ENCODE data around the gene SOX1. TPM values are rescaled to one million over a fixed set of nuclear protein-coding genes. Genes with fewer than 3 reads are reported as not detected.

Gene SOX1
- total RNA-seq, 5 donors from 2014 or later (not counting 1 experiment from before 2014, with no cell fraction given) = not detected

- Histone ChIP-seq H3K4me3 (ENCODE audit: control insufficient read depth in 1 of 2, extremely low read depth in 1 of 2, low read length in 1 of 2) (no peak overlapping the region), H3K27ac (ENCODE audit: low read length) (no peak overlapping the region), H3K36me3 (ENCODE audit: control insufficient read depth in 2 of 2, extremely low read depth in 1 of 2, insufficient read depth in 1 of 2, low read length in 1 of 2) (no peaks in the 10 kb centered on the region), H3K9me3 (no peaks in the 10 kb centered on the region), H3K4me1 (ENCODE audit: control insufficient read depth in 1 of 2, extremely low read depth in 1 of 2, insufficient read depth in 2 of 2, low read length in 2 of 2) (no peaks in the 10 kb centered on the region), H3K27me3 (replicated peaks in 1 of 2; ENCODE audit: control insufficient read depth in 2 of 2, extremely low read depth in 1 of 2, insufficient read depth in 2 of 2, low read length in 1 of 2) (peaks cover 3 to 13% of the 10 kb centered on the region in 2 experiments)
- Mint-ChIP-seq H3K9me3 (peaks cover 0 to 3% (median 0%) of the 10 kb centered on the region in 3 donors), H3K4me3 (no peak overlapping the region), H3K27me3 (peaks cover 30 to 47% of the 10 kb centered on the region in 2 donors), H3K27ac (no peak overlapping the region), H3K36me3 (no peaks in the 10 kb centered on the region), H3K4me1 (no peaks in the 10 kb centered on the region)
- CTCF ChIA-PET = no interaction called here
- no peak for ATAC-seq (replicated peaks in 1 of 4)
- no peak for DNase-seq
- WGBS (ENCODE audit: insufficient coverage) = 77% methylated on average over 3 of the region's 4 CpGs
- POLR2A ChIA-PET = no interaction called here
Observed at GRCh38 chr13:112092453-112092852, 25.5 kb downstream of the SOX1 start.

DNA sequence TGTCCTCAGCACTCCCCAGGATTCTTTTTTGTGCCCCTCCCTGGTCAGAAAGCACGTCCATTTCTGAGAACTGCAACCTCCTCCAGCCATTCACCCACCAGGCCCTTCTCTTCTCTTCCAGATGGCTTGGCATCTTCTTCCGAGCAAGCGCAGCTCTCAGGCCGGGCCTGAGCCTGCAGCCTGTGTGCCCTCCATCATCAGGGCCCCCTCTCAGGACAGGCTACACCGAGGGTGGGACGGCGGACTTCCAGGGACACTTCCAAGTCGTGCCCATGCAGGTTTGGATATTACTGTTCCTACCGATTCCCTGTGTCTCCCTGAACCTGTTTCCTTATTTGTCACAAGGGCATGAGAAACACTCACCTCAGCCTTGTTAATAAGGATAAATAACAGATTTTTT lies 28.4 kb downstream of the SOX1 start:
- H3K27ac ChIP-seq (ENCODE audit: low read length) = no peak overlapping the region
- Mint-ChIP-seq H3K27me3 (peaks cover 21 to 45% of the 10 kb centered on the region in 2 donors), H3K4me3 (no peak overlapping the region), H3K27ac (no peak overlapping the region), H3K36me3 (no peaks in the 10 kb centered on the region), H3K4me1 (no peaks in the 10 kb centered on the region), H3K9me3 (peaks cover 0 to 3% (median 0%) of the 10 kb centered on the region in 3 donors)
- DNase-seq (no peak), ATAC-seq (replicated peaks in 1 of 4) (no peak)
- WGBS (ENCODE audit: insufficient coverage) = 52% methylated on average over 7 of the region's 9 CpGs
- ChIA-PET POLR2A (no interaction called here), CTCF (no interaction called here)
- no peaks in the 10 kb centered on the region for H3K9me3 ChIP-seq
- no peaks in the 10 kb centered on the region for H3K4me1 ChIP-seq (ENCODE audit: control insufficient read depth in 1 of 2, extremely low read depth in 1 of 2, insufficient read depth in 2 of 2, low read length in 2 of 2)
- H3K4me3 ChIP-seq (ENCODE audit: control insufficient read depth in 1 of 2, extremely low read depth in 1 of 2, low read length in 1 of 2) = no peak overlapping the region
- no peaks in the 10 kb centered on the region for H3K36me3 ChIP-seq (ENCODE audit: control insufficient read depth in 2 of 2, extremely low read depth in 1 of 2, insufficient read depth in 1 of 2, low read length in 1 of 2)
- H3K27me3 ChIP-seq (replicated peaks in 1 of 2; ENCODE audit: control insufficient read depth in 2 of 2, extremely low read depth in 1 of 2, insufficient read depth in 2 of 2, low read length in 1 of 2) = peaks cover 7 to 17% of the 10 kb centered on the region in 2 experiments

DNA sequence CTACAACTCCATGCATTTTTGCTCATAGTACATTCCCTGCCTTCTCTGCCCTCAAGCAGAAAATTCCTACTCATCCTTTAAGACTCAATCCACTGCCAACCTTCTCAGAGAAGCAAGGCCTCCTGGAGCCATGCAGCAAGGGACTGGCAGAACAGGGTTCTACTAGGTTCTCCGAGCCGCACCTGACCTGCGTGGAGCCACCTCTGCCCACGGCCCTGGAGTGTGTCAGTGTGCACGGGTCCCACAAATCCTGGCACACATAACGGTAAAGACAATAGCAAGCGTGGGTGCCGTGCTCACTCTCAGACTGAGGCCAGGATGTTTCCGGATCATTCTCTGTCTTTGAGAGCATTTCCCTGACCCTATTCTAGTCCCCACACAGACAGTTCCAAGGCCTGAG lies 30.0 kb downstream of the SOX1 start:
- Mint-ChIP-seq H3K36me3 (no peaks in the 10 kb centered on the region), H3K27me3 (peaks cover 35 to 60% of the 10 kb centered on the region in 2 donors)
- WGBS (ENCODE audit: insufficient coverage) = 89% methylated on average over 8 of the region's 9 CpGs

GRCh38 chr13:112097770-112098169 lies 30.8 kb downstream of the SOX1 start:
- Histone ChIP-seq H3K27me3 (replicated peaks in 1 of 2; ENCODE audit: control insufficient read depth in 2 of 2, extremely low read depth in 1 of 2, insufficient read depth in 2 of 2, low read length in 1 of 2) (peaks cover 16 to 21% of the 10 kb centered on the region in 2 experiments), H3K36me3 (ENCODE audit: control insufficient read depth in 2 of 2, extremely low read depth in 1 of 2, insufficient read depth in 1 of 2, low read length in 1 of 2) (no peaks in the 10 kb centered on the region), H3K9me3 (no peaks in the 10 kb centered on the region), H3K27ac (ENCODE audit: low read length) (no peak overlapping the region), H3K4me3 (ENCODE audit: control insufficient read depth in 1 of 2, extremely low read depth in 1 of 2, low read length in 1 of 2) (no peak overlapping the region), H3K4me1 (ENCODE audit: control insufficient read depth in 1 of 2, extremely low read depth in 1 of 2, insufficient read depth in 2 of 2, low read length in 2 of 2) (no peaks in the 10 kb centered on the region)
- ATAC-seq (replicated peaks in 1 of 4) (no peak), DNase-seq (no peak)
- Mint-ChIP-seq H3K4me1 (no peaks in the 10 kb centered on the region), H3K27me3 (peaks cover 43 to 67% of the 10 kb centered on the region in 2 donors), H3K4me3 (no peak overlapping the region), H3K27ac (no peak overlapping the region), H3K9me3 (peaks cover 0 to 3% (median 0%) of the 10 kb centered on the region in 3 donors), H3K36me3 (no peaks in the 10 kb centered on the region)
- POLR2A ChIA-PET = no interaction called here
- 75% methylated on average over 3 of the region's 10 CpGs for whole genome bisulfite sequencing (ENCODE audit: insufficient coverage)
- CTCF ChIA-PET = no interaction called here

More for the DNA sequence above, 30.0 kb downstream of the SOX1 start:
- H3K36me3 ChIP-seq (ENCODE audit: control insufficient read depth in 2 of 2, extremely low read depth in 1 of 2, insufficient read depth in 1 of 2, low read length in 1 of 2) = no peaks in the 10 kb centered on the region
- Mint-ChIP-seq H3K4me1 (no peaks in the 10 kb centered on the region), H3K9me3 (peaks cover 0 to 3% (median 0%) of the 10 kb centered on the region in 3 donors), H3K27ac (no peak overlapping the region), H3K4me3 (no peak overlapping the region)
- H3K4me3 ChIP-seq (ENCODE audit: control insufficient read depth in 1 of 2, extremely low read depth in 1 of 2, low read length in 1 of 2) = no peak overlapping the region
- DNase-seq = no peak
- no peak overlapping the region for H3K27ac ChIP-seq (ENCODE audit: low read length)
- H3K4me1 ChIP-seq (ENCODE audit: control insufficient read depth in 1 of 2, extremely low read depth in 1 of 2, insufficient read depth in 2 of 2, low read length in 2 of 2) = no peaks in the 10 kb centered on the region
- POLR2A ChIA-PET = no interaction called here
- ATAC-seq (replicated peaks in 1 of 4) = no peak
- CTCF ChIA-PET = no interaction called here
- no peaks in the 10 kb centered on the region for H3K9me3 ChIP-seq
- peaks cover 11 to 18% of the 10 kb centered on the region in 2 experiments for H3K27me3 ChIP-seq (replicated peaks in 1 of 2; ENCODE audit: control insufficient read depth in 2 of 2, extremely low read depth in 1 of 2, insufficient read depth in 2 of 2, low read length in 1 of 2)

DNA sequence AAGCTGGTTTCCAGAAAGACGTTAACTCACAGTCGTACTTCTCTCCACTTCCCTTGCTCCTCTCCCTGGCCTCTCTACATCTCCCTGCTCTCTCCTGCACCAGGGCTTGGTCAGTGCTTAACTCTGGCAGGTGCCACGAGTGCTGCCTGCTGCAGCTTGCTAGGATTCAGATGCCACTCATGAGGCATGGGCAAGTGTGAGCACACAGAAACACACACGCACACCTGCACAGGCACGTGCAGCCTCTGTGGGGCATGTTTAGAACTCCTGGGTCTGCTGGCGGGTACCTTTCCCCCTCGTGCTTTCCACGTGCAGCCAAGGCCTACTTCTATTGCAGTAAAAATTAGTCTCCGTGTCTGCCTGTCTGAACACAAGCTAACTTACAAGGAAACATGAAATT lies 31.8 kb downstream of the SOX1 start:
- Histone ChIP-seq H3K27me3 (replicated peaks in 1 of 2; ENCODE audit: control insufficient read depth in 2 of 2, extremely low read depth in 1 of 2, insufficient read depth in 2 of 2, low read length in 1 of 2) (peaks cover 20 to 29% of the 10 kb centered on the region in 2 experiments), H3K36me3 (ENCODE audit: control insufficient read depth in 2 of 2, extremely low read depth in 1 of 2, insufficient read depth in 1 of 2, low read length in 1 of 2) (no peaks in the 10 kb centered on the region), H3K27ac (ENCODE audit: low read length) (no peak overlapping the region), H3K4me1 (ENCODE audit: control insufficient read depth in 1 of 2, extremely low read depth in 1 of 2, insufficient read depth in 2 of 2, low read length in 2 of 2) (no peaks in the 10 kb centered on the region), H3K4me3 (ENCODE audit: control insufficient read depth in 1 of 2, extremely low read depth in 1 of 2, low read length in 1 of 2) (no peak overlapping the region), H3K9me3 (no peaks in the 10 kb centered on the region)
- no peak overlapping the region for H3K4me3 Mint-ChIP-seq
- no peak overlapping the region for H3K27ac Mint-ChIP-seq
- POLR2A ChIA-PET = no interaction called here
- H3K4me1 Mint-ChIP-seq = no peaks in the 10 kb centered on the region
- peaks cover 49 to 65% of the 10 kb centered on the region in 2 donors for H3K27me3 Mint-ChIP-seq
- no peaks in the 10 kb centered on the region for H3K36me3 Mint-ChIP-seq
- WGBS (ENCODE audit: insufficient coverage) = 68% methylated on average over 5 of the region's 9 CpGs
- DNase-seq (no peak), ATAC-seq (replicated peaks in 1 of 4) (no peak)
- CTCF ChIA-PET = no interaction called here
- peaks cover 0 to 2% (median 0%) of the 10 kb centered on the region in 3 donors for H3K9me3 Mint-ChIP-seq

GRCh38 chr13:112101360-112101930 lies 34.5 kb downstream of the SOX1 start:
- DNase-seq (no peak), ATAC-seq (replicated peaks in 1 of 4) (no peak)
- H3K27me3 ChIP-seq (replicated peaks in 1 of 2; ENCODE audit: control insufficient read depth in 2 of 2, extremely low read depth in 1 of 2, insufficient read depth in 2 of 2, low read length in 1 of 2) = peaks cover 24 to 43% of the 10 kb centered on the region in 2 experiments
- no peaks in the 10 kb centered on the region for H3K4me1 ChIP-seq (ENCODE audit: control insufficient read depth in 1 of 2, extremely low read depth in 1 of 2, insufficient read depth in 2 of 2, low read length in 2 of 2)
- CTCF ChIA-PET = no interaction called here
- Mint-ChIP-seq H3K27ac (no peak overlapping the region), H3K9me3 (no peaks in the 10 kb centered on the region), H3K27me3 (peaks cover 50 to 53% of the 10 kb centered on the region in 2 donors), H3K36me3 (no peaks in the 10 kb centered on the region), H3K4me1 (peaks cover 0 to 3% (median 0%) of the 10 kb centered on the region in 3 donors), H3K4me3 (no peak overlapping the region)
- POLR2A ChIA-PET = no interaction called here
- 40% methylated on average over 2 of the region's 11 CpGs for WGBS (ENCODE audit: insufficient coverage)
- H3K27ac ChIP-seq (ENCODE audit: low read length) = no peak overlapping the region
- no peaks in the 10 kb centered on the region for H3K36me3 ChIP-seq (ENCODE audit: control insufficient read depth in 2 of 2, extremely low read depth in 1 of 2, insufficient read depth in 1 of 2, low read length in 1 of 2)
- no peaks in the 10 kb centered on the region for H3K9me3 ChIP-seq
- H3K4me3 ChIP-seq (ENCODE audit: control insufficient read depth in 1 of 2, extremely low read depth in 1 of 2, low read length in 1 of 2) = no peak overlapping the region

DNA sequence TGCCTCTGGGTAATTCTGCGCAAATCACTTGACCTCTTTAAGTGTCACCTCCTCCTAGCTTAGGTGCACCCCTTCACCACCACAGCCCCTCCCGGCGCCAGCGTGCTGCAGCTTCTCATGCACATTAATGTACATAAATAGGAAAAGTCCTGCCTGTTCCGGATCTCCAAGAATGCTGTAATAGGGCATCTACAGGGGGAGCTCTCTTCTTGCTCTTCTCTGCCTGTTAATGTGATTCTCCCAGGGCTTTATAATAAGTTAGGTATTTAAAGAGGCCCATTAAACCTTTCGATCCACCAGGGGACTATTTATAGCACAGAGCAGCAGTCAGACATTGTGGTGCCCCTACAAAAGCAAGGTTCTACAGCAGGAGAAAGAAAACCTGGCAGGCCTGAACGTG lies 35.3 kb downstream of the SOX1 start:
- POLR2A ChIA-PET = no interaction called here
- ATAC-seq (replicated peaks in 1 of 4) = no peak
- CTCF ChIA-PET = no interaction called here
- no peak for DNase-seq
- Histone ChIP-seq H3K27me3 (replicated peaks in 1 of 2; ENCODE audit: control insufficient read depth in 2 of 2, extremely low read depth in 1 of 2, insufficient read depth in 2 of 2, low read length in 1 of 2) (peaks cover 27 to 49% of the 10 kb centered on the region in 2 experiments), H3K4me3 (ENCODE audit: control insufficient read depth in 1 of 2, extremely low read depth in 1 of 2, low read length in 1 of 2) (no peak overlapping the region), H3K27ac (ENCODE audit: low read length) (no peak overlapping the region), H3K36me3 (ENCODE audit: control insufficient read depth in 2 of 2, extremely low read depth in 1 of 2, insufficient read depth in 1 of 2, low read length in 1 of 2) (no peaks in the 10 kb centered on the region), H3K9me3 (no peaks in the 10 kb centered on the region), H3K4me1 (ENCODE audit: control insufficient read depth in 1 of 2, extremely low read depth in 1 of 2, insufficient read depth in 2 of 2, low read length in 2 of 2) (no peaks in the 10 kb centered on the region)
- H3K4me3 Mint-ChIP-seq = no peak overlapping the region
- H3K4me1 Mint-ChIP-seq = peaks cover 0 to 5% (median 0%) of the 10 kb centered on the region in 3 donors
- H3K27ac Mint-ChIP-seq = no peak overlapping the region
- H3K27me3 Mint-ChIP-seq = peaks cover 50 to 51% of the 10 kb centered on the region in 2 donors
- WGBS (ENCODE audit: insufficient coverage) = 42% methylated on average over 3 of the region's 7 CpGs
- H3K36me3 Mint-ChIP-seq = no peaks in the 10 kb centered on the region
- no peaks in the 10 kb centered on the region for H3K9me3 Mint-ChIP-seq

Measured in T-cell (primary cell).